ENCODE results near the gene NAIF1.

Gene NAIF1

GRCh38 chr9:128106181-128106939, 39.2 kb upstream of the NAIF1 start:
- Mint-ChIP-seq H3K27me3 (no peaks in the 10 kb centered on the region), H3K27ac (peak overlapping the region; percentile 41), H3K36me3 (ENCODE audit: low read depth) (peaks cover 52% of the 10 kb centered on the region), H3K4me3 (no peak overlapping the region), H3K4me1 (ENCODE audit: low read depth) (peaks cover 22% of the 10 kb centered on the region), H3K9me3 (no peaks in the 10 kb centered on the region)

DNA sequence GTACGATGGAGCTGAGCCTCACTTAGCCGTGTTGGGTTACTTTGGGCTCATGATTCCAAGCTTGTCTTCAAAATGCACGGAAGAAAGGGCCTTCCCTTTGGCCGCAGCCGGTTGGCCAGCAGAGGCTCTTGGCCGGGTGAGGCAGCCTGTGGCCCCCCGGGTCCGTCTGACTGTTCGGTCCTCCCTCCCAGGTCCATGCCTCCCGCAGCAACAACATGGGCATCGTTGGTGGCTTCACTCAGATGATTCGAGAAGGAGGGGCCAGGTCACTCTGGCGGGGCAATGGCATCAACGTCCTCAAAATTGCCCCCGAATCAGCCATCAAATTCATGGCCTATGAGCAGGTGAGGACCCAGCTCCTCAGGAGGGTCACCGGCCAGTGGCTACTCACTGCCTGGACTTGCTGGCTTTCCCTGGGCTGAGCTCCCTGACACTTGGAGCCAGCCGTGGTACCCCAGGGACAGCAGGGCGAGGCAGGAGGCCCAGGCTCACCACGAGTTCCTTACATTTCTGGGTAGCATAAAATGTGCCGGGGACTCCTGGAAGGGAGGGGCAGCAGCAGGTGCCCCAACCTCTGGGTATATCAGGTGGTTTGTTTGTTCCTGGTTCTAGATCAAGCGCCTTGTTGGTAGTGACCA, 38.5 kb upstream of the NAIF1 start:
- Mint-ChIP-seq H3K9me3 (no peaks in the 10 kb centered on the region), H3K27ac (no peak overlapping the region), H3K27me3 (no peaks in the 10 kb centered on the region), H3K4me3 (no peak overlapping the region), H3K36me3 (ENCODE audit: low read depth) (peaks cover 55% of the 10 kb centered on the region), H3K4me1 (ENCODE audit: low read depth) (peaks cover 26% of the 10 kb centered on the region)

DNA sequence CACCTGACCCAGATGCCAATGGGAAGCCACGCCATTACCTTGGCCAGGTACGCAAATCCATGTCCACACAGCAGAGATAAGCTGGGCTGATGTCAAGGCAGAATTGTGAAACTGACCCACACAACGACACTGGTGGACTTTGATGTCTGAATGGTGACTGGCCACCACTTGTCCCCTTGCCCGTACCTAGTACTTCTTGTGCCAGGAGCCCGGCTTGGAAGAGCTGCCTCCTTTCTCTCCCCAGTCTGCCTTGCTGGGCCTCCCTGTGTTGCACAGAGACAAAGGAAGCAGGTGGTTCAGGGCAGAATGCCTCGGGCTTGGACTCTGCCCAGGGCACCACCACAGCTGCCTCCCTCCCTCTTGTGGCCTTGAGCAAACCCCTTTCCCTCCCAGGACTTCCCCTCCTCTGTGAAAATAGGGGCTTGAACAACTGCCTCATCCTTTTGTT, 37.1 kb upstream of the NAIF1 start:
- H3K27ac Mint-ChIP-seq: no peak overlapping the region
- H3K4me1 Mint-ChIP-seq (ENCODE audit: low read depth): peaks cover 38% of the 10 kb centered on the region
- no peaks in the 10 kb centered on the region for H3K27me3 Mint-ChIP-seq
- no peak overlapping the region for H3K4me3 Mint-ChIP-seq
- no peaks in the 10 kb centered on the region for H3K9me3 Mint-ChIP-seq
- peaks cover 48% of the 10 kb centered on the region for H3K36me3 Mint-ChIP-seq (ENCODE audit: low read depth)

GRCh38 chr9:128103589-128103962, 36.5 kb upstream of the NAIF1 start:
- Mint-ChIP-seq H3K4me3 (no peak overlapping the region), H3K4me1 (ENCODE audit: low read depth) (peaks cover 44% of the 10 kb centered on the region), H3K27ac (no peak overlapping the region), H3K27me3 (no peaks in the 10 kb centered on the region), H3K36me3 (ENCODE audit: low read depth) (peaks cover 48% of the 10 kb centered on the region), H3K9me3 (no peaks in the 10 kb centered on the region)

GRCh38 chr9:128102861-128103588, 35.9 kb upstream of the NAIF1 start:
- H3K4me3 Mint-ChIP-seq: no peak overlapping the region
- no peaks in the 10 kb centered on the region for H3K9me3 Mint-ChIP-seq
- peak overlapping the region; percentile 45 for H3K27ac Mint-ChIP-seq
- peaks cover 50% of the 10 kb centered on the region for H3K4me1 Mint-ChIP-seq (ENCODE audit: low read depth)
- no peaks in the 10 kb centered on the region for H3K27me3 Mint-ChIP-seq
- H3K36me3 Mint-ChIP-seq (ENCODE audit: low read depth): peaks cover 47% of the 10 kb centered on the region

- Mint-ChIP-seq H3K4me1 (ENCODE audit: low read depth) (peaks cover 58% of the 10 kb centered on the region), H3K27me3 (no peaks in the 10 kb centered on the region), H3K36me3 (ENCODE audit: low read depth) (peaks cover 42% of the 10 kb centered on the region), H3K4me3 (no peak overlapping the region), H3K9me3 (no peaks in the 10 kb centered on the region), H3K27ac (peak overlapping the region; percentile 45)
Measured at GRCh38 chr9:128102196-128102595, 35.1 kb upstream of the NAIF1 start.

DNA sequence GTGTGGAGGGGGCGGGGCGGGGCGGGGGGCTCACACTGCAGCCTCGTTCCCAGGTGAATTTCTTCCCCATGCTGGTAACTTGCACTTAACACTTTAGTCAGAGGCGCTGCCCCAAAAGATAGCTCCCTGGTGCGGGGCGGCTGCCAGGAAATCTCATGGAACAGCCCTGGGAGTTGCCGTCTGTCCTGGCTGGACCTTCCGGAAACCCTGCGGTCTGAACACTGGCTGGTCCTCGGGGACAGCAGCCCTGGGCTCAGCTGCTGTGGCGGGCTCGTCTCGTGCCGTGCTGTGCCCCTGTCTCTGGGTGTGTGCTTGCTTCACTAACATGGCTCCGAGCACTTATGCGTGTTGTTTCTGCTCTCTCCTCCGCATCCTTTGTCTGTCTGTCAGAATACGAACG, 34.6 kb upstream of the NAIF1 start:
- no peaks in the 10 kb centered on the region for H3K9me3 Mint-ChIP-seq
- no peaks in the 10 kb centered on the region for H3K27me3 Mint-ChIP-seq
- peaks cover 42% of the 10 kb centered on the region for H3K36me3 Mint-ChIP-seq (ENCODE audit: low read depth)
- no peak overlapping the region for H3K4me3 Mint-ChIP-seq
- peaks cover 63% of the 10 kb centered on the region for H3K4me1 Mint-ChIP-seq (ENCODE audit: low read depth)
- no peak overlapping the region for H3K27ac Mint-ChIP-seq

- H3K4me1 Mint-ChIP-seq (ENCODE audit: low read depth): peaks cover 66% of the 10 kb centered on the region
- H3K4me3 Mint-ChIP-seq: no peak overlapping the region
- H3K27me3 Mint-ChIP-seq: no peaks in the 10 kb centered on the region
- H3K36me3 Mint-ChIP-seq (ENCODE audit: low read depth): peaks cover 42% of the 10 kb centered on the region
- H3K9me3 Mint-ChIP-seq: no peaks in the 10 kb centered on the region
- H3K27ac Mint-ChIP-seq: no peak overlapping the region
Measured at GRCh38 chr9:128101231-128101661, 34.1 kb upstream of the NAIF1 start.

DNA sequence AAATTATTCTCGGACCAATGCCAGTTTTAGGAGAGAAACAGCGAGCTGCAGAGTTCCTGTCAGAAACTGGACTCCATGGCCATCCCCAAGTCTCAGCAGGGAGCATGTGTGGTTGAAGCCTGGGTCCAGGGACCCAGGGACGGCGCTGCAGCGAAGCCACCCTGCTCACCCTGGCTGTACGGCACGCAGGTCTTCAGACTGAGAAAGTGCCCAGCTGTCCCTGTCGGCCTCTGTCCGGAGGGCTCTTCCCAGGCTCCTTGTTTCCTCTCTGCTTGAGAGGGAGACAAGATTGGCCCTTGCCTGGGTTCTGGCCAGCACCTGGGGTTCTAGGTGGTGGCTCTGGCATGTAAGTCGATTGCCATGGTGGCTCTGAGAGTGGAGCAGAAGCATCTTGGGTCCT, 33.5 kb upstream of the NAIF1 start:
- Mint-ChIP-seq H3K4me1 (ENCODE audit: low read depth) (peaks cover 67% of the 10 kb centered on the region), H3K27ac (no peak overlapping the region), H3K9me3 (no peaks in the 10 kb centered on the region), H3K4me3 (no peak overlapping the region), H3K27me3 (no peaks in the 10 kb centered on the region), H3K36me3 (ENCODE audit: low read depth) (peaks cover 42% of the 10 kb centered on the region)

GRCh38 chr9:128099932-128100491, 32.9 kb upstream of the NAIF1 start:
- Mint-ChIP-seq H3K36me3 (ENCODE audit: low read depth) (peaks cover 42% of the 10 kb centered on the region), H3K27me3 (no peaks in the 10 kb centered on the region), H3K4me3 (no peak overlapping the region), H3K9me3 (no peaks in the 10 kb centered on the region), H3K27ac (peak overlapping the region; percentile 21), H3K4me1 (ENCODE audit: low read depth) (peaks cover 73% of the 10 kb centered on the region)

DNA sequence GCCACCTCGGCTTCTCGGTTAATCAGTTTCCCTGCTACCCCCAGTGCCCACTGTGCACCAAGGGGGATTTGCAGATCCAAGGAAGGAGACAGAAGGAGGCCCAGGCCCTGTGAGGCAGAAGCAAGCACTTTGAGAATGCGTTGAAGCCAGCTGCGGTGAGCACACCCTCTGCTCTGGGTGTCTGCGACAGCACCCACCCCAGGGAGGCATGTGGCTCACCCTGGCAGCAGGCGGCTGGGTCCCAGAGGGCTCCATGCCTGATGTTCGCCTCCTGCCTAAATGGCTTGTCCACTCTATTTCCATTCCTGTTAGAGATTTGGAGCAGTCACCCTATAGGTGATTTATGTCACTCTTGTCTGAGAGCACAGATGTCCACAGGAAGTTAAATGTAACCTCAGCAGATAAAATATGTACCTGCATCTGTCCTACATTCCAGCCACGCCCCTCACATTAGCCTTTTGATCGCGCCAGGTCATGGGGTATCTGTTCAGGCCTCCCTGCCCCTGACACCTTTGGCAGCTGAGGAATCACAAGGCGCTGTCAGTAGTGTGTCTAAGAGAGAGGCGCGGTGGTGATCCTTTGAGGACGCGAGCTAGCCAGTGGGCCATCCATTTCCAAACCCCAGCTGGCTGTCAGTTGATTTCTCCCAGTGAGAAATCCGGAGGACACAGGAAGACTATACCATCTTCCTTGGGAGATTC, 32.3 kb upstream of the NAIF1 start:
- H3K9me3 Mint-ChIP-seq: no peaks in the 10 kb centered on the region
- no peaks in the 10 kb centered on the region for H3K27me3 Mint-ChIP-seq
- peaks cover 79% of the 10 kb centered on the region for H3K4me1 Mint-ChIP-seq (ENCODE audit: low read depth)
- peak overlapping the region; percentile 32 for H3K4me3 Mint-ChIP-seq
- peak overlapping the region; percentile 21 for H3K27ac Mint-ChIP-seq
- H3K36me3 Mint-ChIP-seq (ENCODE audit: low read depth): peaks cover 44% of the 10 kb centered on the region

DNA sequence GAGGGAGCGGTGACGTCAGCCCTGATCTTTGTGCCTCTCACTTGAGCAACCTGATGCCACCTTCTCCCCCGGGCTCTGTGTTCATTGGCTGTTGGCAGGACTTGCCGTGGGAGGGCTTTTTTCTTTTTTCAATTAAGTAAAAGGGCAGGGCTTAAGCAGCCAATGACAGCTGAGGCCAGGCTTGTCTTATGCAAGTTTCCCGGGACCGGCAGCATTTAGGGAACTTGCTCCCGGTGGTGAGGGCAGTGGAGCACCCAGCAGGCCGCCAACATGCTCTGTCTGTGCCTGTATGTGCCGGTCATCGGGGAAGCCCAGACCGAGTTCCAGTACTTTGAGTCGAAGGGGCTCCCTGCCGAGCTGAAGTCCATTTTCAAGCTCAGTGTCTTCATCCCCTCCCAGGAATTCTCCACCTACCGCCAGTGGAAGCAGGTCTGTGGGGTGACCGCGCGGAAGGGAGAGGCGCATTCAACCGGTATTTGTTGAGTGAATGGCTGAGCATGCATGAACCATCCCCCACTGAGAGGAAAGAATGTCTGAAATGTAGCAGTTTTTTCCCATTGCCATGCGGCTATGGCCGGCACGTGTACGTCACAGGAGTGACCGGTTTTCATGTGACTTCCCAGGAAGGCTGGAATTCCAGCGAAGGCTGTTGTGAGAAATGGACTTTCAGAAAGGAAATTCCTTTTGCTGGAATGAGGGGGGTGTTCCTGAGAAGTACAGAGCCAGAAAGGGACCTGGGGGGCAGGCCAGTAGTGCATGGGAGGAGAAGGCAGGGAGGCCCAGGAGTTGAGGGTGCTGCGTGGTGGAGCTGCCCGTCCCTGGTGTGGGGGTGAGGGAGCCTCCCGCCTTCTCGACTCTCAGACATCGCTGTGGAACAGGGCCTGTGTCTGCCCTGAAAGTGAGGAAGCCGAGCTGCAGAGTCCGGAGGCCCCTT, 31.4 kb upstream of the NAIF1 start:
- H3K27me3 Mint-ChIP-seq: no peaks in the 10 kb centered on the region
- H3K4me3 Mint-ChIP-seq: peak overlapping the region; percentile 32
- H3K4me1 Mint-ChIP-seq (ENCODE audit: low read depth): peaks cover 81% of the 10 kb centered on the region
- H3K27ac Mint-ChIP-seq: peak overlapping the region; percentile 67
- H3K36me3 Mint-ChIP-seq (ENCODE audit: low read depth): peaks cover 38% of the 10 kb centered on the region
- H3K9me3 Mint-ChIP-seq: no peaks in the 10 kb centered on the region

DNA sequence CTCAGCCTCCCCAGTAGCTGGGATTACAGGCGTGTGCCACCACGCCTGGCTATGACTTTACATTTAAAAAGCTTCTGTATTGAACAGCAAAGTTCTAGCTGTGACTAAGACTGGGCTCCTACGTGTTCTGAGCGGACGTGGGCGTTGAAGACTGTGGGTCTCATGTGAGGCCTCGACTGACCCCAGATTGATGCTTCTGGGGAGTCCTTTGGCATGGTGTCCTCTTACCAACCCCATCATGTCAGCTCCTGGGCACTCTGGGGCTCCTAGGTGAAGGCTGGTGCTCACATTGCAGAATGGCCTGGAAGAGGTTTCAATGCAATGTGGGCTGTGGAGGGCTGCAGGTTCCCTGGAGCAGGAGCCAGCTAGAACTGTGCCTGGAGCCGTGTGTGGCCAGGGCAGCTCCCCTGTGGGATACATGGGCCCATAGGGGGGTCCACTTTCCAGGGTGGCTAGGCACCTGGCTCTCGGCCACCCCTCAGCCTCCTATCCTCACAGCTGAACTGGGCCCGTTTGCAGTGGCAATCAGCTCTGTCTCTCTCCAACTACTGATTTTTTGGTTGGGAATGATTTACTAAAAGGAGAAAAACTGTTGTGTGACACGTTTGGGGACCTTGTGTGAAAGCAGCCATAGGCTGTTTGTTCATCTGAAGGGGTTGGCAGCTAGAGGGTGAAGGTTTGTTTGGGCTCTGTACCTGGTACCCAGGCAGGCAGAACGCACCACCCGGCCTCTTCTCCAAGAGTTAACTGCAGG, 30.6 kb upstream of the NAIF1 start:
- Mint-ChIP-seq H3K4me3 (no peak overlapping the region), H3K27me3 (no peaks in the 10 kb centered on the region), H3K9me3 (no peaks in the 10 kb centered on the region), H3K27ac (peak overlapping the region; percentile 67), H3K36me3 (ENCODE audit: low read depth) (peaks cover 36% of the 10 kb centered on the region), H3K4me1 (ENCODE audit: low read depth) (peaks cover 81% of the 10 kb centered on the region)
